Measurements from ENCODE around the gene ZNF562. TPM values are rescaled to one million over a fixed set of nuclear protein-coding genes. Genes with fewer than 3 reads are reported as not detected.

ZNF562 gene
- total RNA-seq, 1 donor from 2014 or later = 26.2 TPM

DNA sequence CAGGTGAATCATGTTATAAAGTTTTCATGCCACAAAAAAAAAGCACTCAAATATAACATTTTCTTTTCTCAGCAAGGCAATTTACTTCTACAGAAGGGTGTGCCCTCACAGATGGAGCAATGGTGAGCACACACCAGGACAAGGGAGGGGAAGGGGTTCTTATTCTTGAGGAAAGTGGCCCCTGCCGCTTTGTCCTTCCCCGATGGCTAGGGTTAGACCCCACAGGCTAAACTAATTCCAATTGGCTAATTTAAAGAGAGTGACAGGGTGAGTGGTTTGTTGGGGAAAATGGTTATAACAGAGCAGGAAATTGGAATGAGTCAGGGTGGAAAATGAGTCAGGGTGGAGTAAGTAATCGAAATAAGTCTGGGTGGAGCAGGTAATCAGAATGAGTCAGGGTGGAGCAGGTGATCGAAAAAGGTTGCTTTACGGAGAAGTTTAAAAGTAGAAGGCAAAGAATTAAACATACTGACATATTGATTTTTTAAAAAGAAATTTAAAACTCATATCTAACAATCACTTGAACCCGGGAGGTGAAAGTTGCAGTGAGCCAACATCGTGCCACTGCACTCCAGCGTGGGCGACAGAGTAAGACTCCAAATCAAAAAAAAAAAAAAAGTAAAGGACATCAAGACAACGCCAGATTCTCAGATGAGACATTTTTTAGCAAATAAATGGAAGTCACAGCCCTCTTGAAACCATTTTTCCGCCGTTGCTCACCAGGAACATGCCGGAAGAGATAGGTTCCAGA lies 813 bp downstream of the ZNF562 start:
- Mint-ChIP-seq H3K9me3 (ENCODE audit: unreplicated experiment) (peaks cover 25% of the 10 kb centered on the region), H3K36me3 (ENCODE audit: low read depth, unreplicated experiment) (peaks cover 17% of the 10 kb centered on the region), H3K4me1 (ENCODE audit: low read depth, unreplicated experiment) (peaks cover 2% of the 10 kb centered on the region), H3K27ac (ENCODE audit: unreplicated experiment) (peak overlapping the region; percentile 93), H3K27me3 (ENCODE audit: low read depth, unreplicated experiment) (no peaks in the 10 kb centered on the region), H3K4me3 (ENCODE audit: unreplicated experiment) (peak overlapping the region; percentile 87)
- H3K9ac ChIP-seq (ENCODE audit: low read length) = peak overlapping the region; percentile 90
- TF ChIP-seq EZH2 (IDR thresholded peaks at IDR 0.05; ENCODE audit: insufficient read depth, low read length) = no peak
- no peak for TF ChIP-seq CTCF (IDR thresholded peaks at IDR 0.05; ENCODE audit: insufficient read depth, low read depth, low read length)
- peak overlapping the region; percentile 78 for H2AFZ ChIP-seq (ENCODE audit: low read depth, low read length)
- DNase-seq (ENCODE audit: low read depth) (peak; percentile 25), FAIRE-seq (no peak)
- no peaks in the 10 kb centered on the region for H3K27me3 ChIP-seq (ENCODE audit: insufficient read depth, low read length)
- H3K27ac ChIP-seq (ENCODE audit: low read depth, low read length) = peak overlapping the region; percentile 88
- peak overlapping the region; percentile 88 for H3K4me3 ChIP-seq (ENCODE audit: insufficient read depth, low read depth, low read length)
- no peaks in the 10 kb centered on the region for H3K4me1 ChIP-seq (ENCODE audit: insufficient read depth, low read length)
- no peaks in the 10 kb centered on the region for H3K36me3 ChIP-seq (ENCODE audit: insufficient read depth, low read length)
- peaks cover 13% of the 10 kb centered on the region for H4K20me1 ChIP-seq (ENCODE audit: insufficient read depth, low read length)
- H3K79me2 ChIP-seq (ENCODE audit: insufficient read depth, low read length) = peaks cover 58% of the 10 kb centered on the region
- peaks cover 22% of the 10 kb centered on the region for H3K9me3 ChIP-seq (ENCODE audit: insufficient read depth, low read depth, low read length)
- peak overlapping the region; percentile 80 for H3K4me2 ChIP-seq (ENCODE audit: low read length)

GRCh38 chr19:9672893-9673292 lies 2.0 kb downstream of the ZNF562 start:
- FAIRE-seq = no peak
- H3K4me3 ChIP-seq (ENCODE audit: insufficient read depth, low read depth, low read length) = no peak overlapping the region
- no peak overlapping the region for H3K4me2 ChIP-seq (ENCODE audit: low read length)
- no peak for DNase-seq (ENCODE audit: low read depth)
- Mint-ChIP-seq H3K9me3 (ENCODE audit: unreplicated experiment) (peaks cover 34% of the 10 kb centered on the region), H3K36me3 (ENCODE audit: low read depth, unreplicated experiment) (peaks cover 23% of the 10 kb centered on the region), H3K4me3 (ENCODE audit: unreplicated experiment) (peak overlapping the region; percentile 87), H3K27ac (ENCODE audit: unreplicated experiment) (peak overlapping the region; percentile 48), H3K27me3 (ENCODE audit: low read depth, unreplicated experiment) (no peaks in the 10 kb centered on the region), H3K4me1 (ENCODE audit: low read depth, unreplicated experiment) (peaks cover 2% of the 10 kb centered on the region)
- no peak overlapping the region for H2AFZ ChIP-seq (ENCODE audit: low read depth, low read length)
- peaks cover 23% of the 10 kb centered on the region for H4K20me1 ChIP-seq (ENCODE audit: insufficient read depth, low read length)
- H3K9ac ChIP-seq (ENCODE audit: low read length) = no peak overlapping the region
- TF ChIP-seq CTCF (IDR thresholded peaks at IDR 0.05; ENCODE audit: insufficient read depth, low read depth, low read length) (no peak), EZH2 (IDR thresholded peaks at IDR 0.05; ENCODE audit: insufficient read depth, low read length) (no peak)
- peaks cover 22% of the 10 kb centered on the region for H3K9me3 ChIP-seq (ENCODE audit: insufficient read depth, low read depth, low read length)
- no peaks in the 10 kb centered on the region for H3K4me1 ChIP-seq (ENCODE audit: insufficient read depth, low read length)
- H3K79me2 ChIP-seq (ENCODE audit: insufficient read depth, low read length) = peaks cover 70% of the 10 kb centered on the region
- no peak overlapping the region for H3K27ac ChIP-seq (ENCODE audit: low read depth, low read length)
- no peaks in the 10 kb centered on the region for H3K36me3 ChIP-seq (ENCODE audit: insufficient read depth, low read length)
- no peaks in the 10 kb centered on the region for H3K27me3 ChIP-seq (ENCODE audit: insufficient read depth, low read length)

GRCh38 chr19:9671655-9672054 lies 3.2 kb downstream of the ZNF562 start:
- Histone ChIP-seq H3K4me2 (ENCODE audit: low read length) (no peak overlapping the region), H2AFZ (ENCODE audit: low read depth, low read length) (no peak overlapping the region), H3K79me2 (ENCODE audit: insufficient read depth, low read length) (peaks cover 82% of the 10 kb centered on the region), H3K27ac (ENCODE audit: low read depth, low read length) (no peak overlapping the region), H3K36me3 (ENCODE audit: insufficient read depth, low read length) (no peaks in the 10 kb centered on the region), H3K4me1 (ENCODE audit: insufficient read depth, low read length) (no peaks in the 10 kb centered on the region), H3K27me3 (ENCODE audit: insufficient read depth, low read length) (no peaks in the 10 kb centered on the region), H3K4me3 (ENCODE audit: insufficient read depth, low read depth, low read length) (no peak overlapping the region), H4K20me1 (ENCODE audit: insufficient read depth, low read length) (peaks cover 36% of the 10 kb centered on the region), H3K9me3 (ENCODE audit: insufficient read depth, low read depth, low read length) (peaks cover 22% of the 10 kb centered on the region), H3K9ac (ENCODE audit: low read length) (no peak overlapping the region)
- Mint-ChIP-seq H3K9me3 (ENCODE audit: unreplicated experiment) (peaks cover 42% of the 10 kb centered on the region), H3K4me3 (ENCODE audit: unreplicated experiment) (no peak overlapping the region), H3K4me1 (ENCODE audit: low read depth, unreplicated experiment) (peaks cover 2% of the 10 kb centered on the region), H3K27ac (ENCODE audit: unreplicated experiment) (peak overlapping the region; percentile 36), H3K27me3 (ENCODE audit: low read depth, unreplicated experiment) (no peaks in the 10 kb centered on the region), H3K36me3 (ENCODE audit: low read depth, unreplicated experiment) (peaks cover 30% of the 10 kb centered on the region)
- TF ChIP-seq CTCF (IDR thresholded peaks at IDR 0.05; ENCODE audit: insufficient read depth, low read depth, low read length) = no peak
- no peak for TF ChIP-seq EZH2 (IDR thresholded peaks at IDR 0.05; ENCODE audit: insufficient read depth, low read length)
- FAIRE-seq (no peak), DNase-seq (ENCODE audit: low read depth) (no peak)

Measured in astrocyte (in vitro differentiated cells and primary cell).